H1 (cell line): ENCODE measurements around the gene ATE1. TPM values are rescaled to one million over a fixed set of nuclear protein-coding genes. Genes with fewer than 3 reads are reported as not detected.

Experiments
- CTCF ChIA-PET: fragments of 300-600 bp; sonication (Branson Sonifier 250); formaldehyde crosslinking; loops from one replicate; lab custom pipeline; 2021; ENCODE audit not compliant: partially characterized antibody; lab: Charles Lee
- POLR2A ChIA-PET: fragments of 300-600 bp; sonication (Branson Sonifier 250); formaldehyde crosslinking; loops from one replicate; lab custom pipeline; 2021; ENCODE audit warnings: inconsistent platforms; ENCODE audit not compliant: partially characterized antibody; lab: Charles Lee
- DNase-seq, 2 experiments: peaks; one replicate each; pipeline versions ENCODE4 v3.0.0 to v3.0.0-alpha.2; 2010 to 2022; ENCODE audit warnings: low spot score in 2 of 2, low read depth in 1 of 2, mixed read lengths in 1 of 2
- FAIRE-seq: peaks from 2 replicates; lab custom pipeline; 2011; peaks lifted over from hg19 to GRCh38; lab: Jason Lieb, UNC
- H2AFZ ChIP-seq: 2 replicates; pipeline ENCODE4 v1.8.1; 2012; ENCODE audit warnings: low read length, inconsistent platforms
- H2AK5ac ChIP-seq: 2 replicates; pipeline ENCODE4 v1.6.1; 2013; ENCODE audit warnings: low read depth, low read length
- H2BK120ac ChIP-seq: replicated peaks from 2 replicates; pipeline ENCODE3; 2013; ENCODE audit warnings: low read depth, low read length, inconsistent platforms
- H2BK12ac ChIP-seq: 2 replicates; pipeline ENCODE4 v1.6.1; 2013; ENCODE audit warnings: low read depth, low read length
- H2BK15ac ChIP-seq: 2 replicates; pipeline ENCODE4 v1.6.1; 2013; ENCODE audit warnings: low read length
- H2BK20ac ChIP-seq: 2 replicates; pipeline ENCODE4 v1.6.1; 2013; ENCODE audit warnings: low read length
- H2BK5ac ChIP-seq: 2 replicates; pipeline ENCODE4 v1.6.1; 2013; ENCODE audit warnings: low read depth, low read length
- H3K14ac ChIP-seq: 2 replicates; pipeline ENCODE4 v1.6.1; 2013; ENCODE audit warnings: inconsistent platforms; ENCODE audit not compliant: insufficient read length
- H3K18ac ChIP-seq: 2 replicates; pipeline ENCODE4 v1.6.1; 2013; ENCODE audit warnings: low read length; ENCODE audit errors: extremely low read depth
- H3K23ac ChIP-seq: 2 replicates; pipeline ENCODE4 v1.6.1; 2013; ENCODE audit warnings: inconsistent platforms; ENCODE audit not compliant: insufficient read length
- H3K23me2 ChIP-seq: 2 replicates; pipeline ENCODE4 v1.6.1; 2013; ENCODE audit warnings: low read depth, low read length
- H3K27ac ChIP-seq: 2 replicates; pipeline ENCODE4 v1.6.1; 2011; ENCODE audit warnings: low read depth, low read length, inconsistent platforms
- H3K27me3 ChIP-seq, 4 experiments: replicated peaks in 1 of 4; 1 replicate in 1 of 4; 2 replicates in 3 of 4; pipeline versions ENCODE4 v1.6.1 to v1.8.1; 2011 to 2013; ENCODE audit warnings: low read length in 3 of 4, mild to moderate bottlenecking in 3 of 4, inconsistent platforms in 2 of 4, mixed read lengths in 2 of 4, moderate library complexity in 1 of 4; ENCODE audit not compliant: control insufficient read depth in 3 of 4, insufficient read depth in 3 of 4; ENCODE audit errors: extremely low read depth in 1 of 4
- H3K36me3 ChIP-seq, 4 experiments: 2 replicates each; pipeline versions ENCODE4 v1.6.1 to v1.8.1; 2011 to 2013; ENCODE audit warnings: mild to moderate bottlenecking in 4 of 4, low read length in 3 of 4, moderate library complexity in 2 of 4, control low read depth in 1 of 4, inconsistent platforms in 1 of 4; ENCODE audit not compliant: insufficient read depth in 4 of 4, control insufficient read depth in 2 of 4
- H3K4ac ChIP-seq: replicated peaks from 2 replicates; pipeline ENCODE3; 2013; ENCODE audit warnings: low read length, low read depth, mixed read lengths, inconsistent platforms; ENCODE audit not compliant: insufficient read length
- H3K4me1 ChIP-seq, 4 experiments: replicated peaks in 1 of 4; 1 replicate in 1 of 4; 2 replicates in 3 of 4; pipeline versions ENCODE4 v1.6.1 to v1.8.1; 2011 to 2013; ENCODE audit warnings: low read length in 3 of 4, inconsistent platforms in 2 of 4, mixed read lengths in 1 of 4; ENCODE audit not compliant: insufficient read depth in 4 of 4, control insufficient read depth in 3 of 4
- H3K4me2 ChIP-seq, 2 experiments: 2 replicates each; pipeline versions ENCODE4 v1.6.1 to v1.8.1; 2011 to 2013; ENCODE audit warnings: low read depth in 2 of 2, low read length in 2 of 2, control low read depth in 1 of 2, inconsistent platforms in 1 of 2, mild to moderate bottlenecking in 1 of 2; ENCODE audit not compliant: insufficient read depth in 1 of 2
- H3K4me3 ChIP-seq, 4 experiments: fragments of 200-600, 300-600 bp in 1 of 4; sonication (generic), shearing (Covaris generic), sonication (Bioruptor Twin) in 1 of 4; 2 replicates each; pipeline versions ENCODE4 v1.5.1 to v1.8.1; 2011 to 2016; ENCODE audit warnings: low read length in 4 of 4, low read depth in 3 of 4, control low read depth in 2 of 4, inconsistent platforms in 2 of 4, mild to moderate bottlenecking in 2 of 4, mixed read lengths in 1 of 4, moderate library complexity in 1 of 4; ENCODE audit not compliant: insufficient read depth in 2 of 4; ENCODE audit errors: extremely low read depth in 1 of 4
- H3K56ac ChIP-seq: replicated peaks from 2 replicates; pipeline ENCODE3; 2013; ENCODE audit warnings: low read depth, mild to moderate bottlenecking, mixed read lengths, low read length, inconsistent platforms; ENCODE audit not compliant: insufficient read length
- H3K79me1 ChIP-seq: 2 replicates; pipeline ENCODE4 v1.6.1; 2013; ENCODE audit warnings: low read depth, low read length, control low read depth
- H3K79me2 ChIP-seq, 2 experiments: 2 replicates each; pipeline versions ENCODE4 v1.6.1 to v1.8.1; 2012 to 2013; ENCODE audit warnings: low read length in 2 of 2, mild to moderate bottlenecking in 2 of 2, inconsistent platforms in 1 of 2; ENCODE audit not compliant: insufficient read depth in 2 of 2, control insufficient read depth in 1 of 2
- H3K9ac ChIP-seq, 4 experiments: replicated peaks in 1 of 4; 1 replicate in 1 of 4; 2 replicates in 3 of 4; pipeline versions ENCODE4 v1.6.1 to v1.8.1; 2011 to 2013; ENCODE audit warnings: low read depth in 3 of 4, low read length in 3 of 4, control low read depth in 2 of 4, mild to moderate bottlenecking in 2 of 4, moderate library complexity in 2 of 4, inconsistent platforms in 1 of 4; ENCODE audit errors: extremely low read depth in 1 of 4
- H3K9me3 ChIP-seq, 2 experiments: 2 replicates each; pipeline versions ENCODE4 v1.6.1 to v1.8.1; 2012 to 2013; ENCODE audit warnings: mild to moderate bottlenecking in 2 of 2, moderate library complexity in 2 of 2, control low read depth in 1 of 2, inconsistent platforms in 1 of 2, low read depth in 1 of 2, low read length in 1 of 2, mixed read lengths in 1 of 2; ENCODE audit not compliant: insufficient read depth in 2 of 2
- H4K20me1 ChIP-seq, 2 experiments: replicated peaks in 1 of 2; 2 replicates each; pipeline versions ENCODE3 to v1.8.1; 2011 to 2013; ENCODE audit warnings: inconsistent platforms in 2 of 2, low read length in 2 of 2, mild to moderate bottlenecking in 1 of 2; ENCODE audit not compliant: insufficient read depth in 2 of 2, control insufficient read depth in 1 of 2
- H4K5ac ChIP-seq: 2 replicates; pipeline ENCODE4 v1.6.1; 2013; ENCODE audit warnings: low read length, low read depth, mixed read lengths, inconsistent platforms; ENCODE audit not compliant: insufficient read length
- H4K8ac ChIP-seq: 2 replicates; pipeline ENCODE4 v1.8.0; 2013; ENCODE audit warnings: mild to moderate bottlenecking, moderate library complexity, low read length, inconsistent platforms; ENCODE audit not compliant: insufficient read depth; ENCODE audit errors: extremely low read depth
- H4K91ac ChIP-seq: replicated peaks from 2 replicates; pipeline ENCODE3; 2013; ENCODE audit warnings: low read length, mixed read lengths, inconsistent platforms; ENCODE audit not compliant: insufficient read length
- BRCA1 ChIP-seq: IDR thresholded peaks from 2 replicates; pipeline ENCODE4 v1.6.1; 2012; ENCODE audit warnings: low read depth, low read length, improper control_type of control experiment
- WGBS, 2 experiments: shearing (Covaris generic) in 1 of 2; methylation state at CpG; one replicate each; pipeline versions ENCODE4 v1.1.6 to v1.1.7; 2013 to 2015; ENCODE audit warnings: low lambda C conversion rate in 2 of 2, mixed read lengths in 2 of 2, inconsistent platforms in 1 of 2, low coverage in 1 of 2, missing lambda C conversion rate in 1 of 2; ENCODE audit not compliant: insufficient replicate concordance in 2 of 2, insufficient coverage in 1 of 2, insufficient read length in 1 of 2; ENCODE audit errors: extremely low coverage in 1 of 2, missing lambda C conversion rate in 1 of 2; 5-methylcytosine and 5-hydroxymethylcytosine counted together
- polyA plus RNA-seq, 7 experiments: library from polyadenylated mRNA; depleted of rRNA in 3 of 7; stranded (reverse) in 5 of 7; unstranded in 2 of 7; fragments of >200 nt in 5 of 7; fragments of 200-250 nt in 2 of 7; gene quantifications; 1 replicate in 5 of 7; 2 replicates in 1 of 7; 4 replicates in 1 of 7; pipeline versions ENCODE4 v1.2.1 to v1.2.3, GENCODE V29; 2011 to 2013; ENCODE audit warnings: missing spikeins in 2 of 7, mixed read lengths in 2 of 7
- total RNA-seq: library from RNA; stranded (reverse); fragmentation: NEBNext Ultra II Directional; extraction: Animal tissue kit (Norgen Biotek cat#: 25700); gene quantifications from 2 replicates; pipeline ENCODE4 v1.2.1, GENCODE V29; 2021

The ATE1 gene
- total and polyA plus RNA-seq, 2 of the 8 experiments (the other 6 are each of a cell fraction or from before 2014, with no cell fraction given): 8.8 to 26.9 TPM

DNA sequence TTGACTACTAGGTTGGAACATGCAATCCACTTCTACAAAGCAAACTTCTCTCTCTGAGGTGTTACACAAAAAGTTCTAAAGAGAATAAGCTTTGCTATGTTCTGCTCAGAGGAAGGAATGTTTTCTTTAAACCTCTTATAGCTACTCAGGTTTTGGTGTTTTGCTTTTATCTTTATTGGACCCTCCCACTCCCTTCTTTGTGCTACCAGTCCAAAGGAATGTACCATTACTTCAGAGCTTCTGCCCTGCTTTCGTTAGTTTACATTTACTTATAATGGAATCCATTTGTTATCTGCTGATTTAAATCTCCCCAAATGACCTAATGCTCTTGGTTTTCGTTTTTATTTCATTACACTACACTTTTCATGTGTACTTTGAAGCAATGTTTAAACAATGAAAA, 154.9 kb downstream of the ATE1 start:
- H3K23ac ChIP-seq: no peak overlapping the region
- no peaks in the 10 kb centered on the region for H4K20me1 ChIP-seq
- H3K27me3 ChIP-seq: no peaks in the 10 kb centered on the region
- no peaks in the 10 kb centered on the region for H3K36me3 ChIP-seq
- no peak for DNase-seq
- no peak overlapping the region for H3K9ac ChIP-seq
- no peak overlapping the region for H3K4me2 ChIP-seq
- no peak overlapping the region for H2BK20ac ChIP-seq
- no peaks in the 10 kb centered on the region for H3K79me1 ChIP-seq
- H4K8ac ChIP-seq: no peak overlapping the region
- H2BK120ac ChIP-seq: no peak overlapping the region
- no peaks in the 10 kb centered on the region for H3K79me2 ChIP-seq
- no peak overlapping the region for H3K27ac ChIP-seq
- 80% methylated on average over 2 of the region's 2 CpGs; no CpG with 5 or more reads in 1 of the 2 experiments for WGBS, 2 experiments
- no peak overlapping the region for H2BK5ac ChIP-seq
- no peaks in the 10 kb centered on the region; the same call in 1 of the 2 replicates for H3K23me2 ChIP-seq
- POLR2A ChIA-PET: interaction anchor here (1.1 kb wide), 1 partner anchor 9 kb away, joined by 5 read pairs; no protein-coding TSS in a partner anchor
- H3K4me1 ChIP-seq: peaks cover 0 to 3% (median 0%) of the 10 kb centered on the region in 4 experiments; a peak in 1 of 7 replicates
- H3K4me3 ChIP-seq: no peak overlapping the region
- no peak overlapping the region for H2AFZ ChIP-seq
- no peak overlapping the region for H2BK15ac ChIP-seq
- no peak for TF ChIP-seq BRCA1
- TF ChIP-seq, all 59 proteins: peak for 0
- H4K91ac ChIP-seq: no peak overlapping the region
- H3K56ac ChIP-seq: no peak overlapping the region
- CTCF ChIA-PET: no interaction called here
- no peaks in the 10 kb centered on the region for H3K9me3 ChIP-seq
- no peak overlapping the region for H3K18ac ChIP-seq
- H2AK5ac ChIP-seq: no peak overlapping the region
- no peak overlapping the region for H3K14ac ChIP-seq
- FAIRE-seq: no peak
- H4K5ac ChIP-seq: no peak overlapping the region
- no peak overlapping the region for H2BK12ac ChIP-seq
- H3K4ac ChIP-seq: no peak overlapping the region
